PC-9 (cell line): ENCODE measurements around the gene ATP5MC2. TPM values are rescaled to one million over a fixed set of nuclear protein-coding genes. Genes with fewer than 3 reads are reported as not detected.

Source experiments
- BruUV-seq: library from RNA; stranded (reverse); fragments of 400-500 nt; replicated peaks from 2 replicates; lab custom pipeline; 2021; lab: Mats Ljungman, UMichigan
- CTCF ChIA-PET: fragments of 300-600 bp; sonication (Branson Sonifier 250); formaldehyde crosslinking; loops from one replicate; lab custom pipeline; 2022; ENCODE audit warnings: antibody characterized with exemption; lab: Charles Lee
- POLR2A ChIA-PET: fragments of 300-600 bp; sonication (Branson Sonifier 250); formaldehyde crosslinking; loops from one replicate; lab custom pipeline; 2022; ENCODE audit warnings: antibody characterized with exemption; ENCODE audit not compliant: unreplicated experiment; lab: Charles Lee
- DNase-seq, 2 experiments: peaks; one replicate each; pipeline versions ENCODE4 v3.0.0 to v3.0.0-alpha.2; 2015 to 2022; ENCODE audit warnings: mixed read lengths in 1 of 2
- H2AFZ ChIP-seq: fragments of 200-600 bp; sonication (generic); 2 replicates; pipeline ENCODE4 v1.8.1; 2017; ENCODE audit warnings: antibody characterized with exemption
- H3F3A ChIP-seq: fragments of 200-600 bp; sonication (generic); 2 replicates; pipeline ENCODE4 v1.8.1; 2017; ENCODE audit warnings: antibody characterized with exemption, mild to moderate bottlenecking, low read depth; ENCODE audit not compliant: insufficient read depth
- H3K27ac ChIP-seq: fragments of 200-600 bp; sonication (generic); 2 replicates; pipeline ENCODE4 v1.6.1; 2016; ENCODE audit warnings: mixed run types
- H3K27me3 ChIP-seq: fragments of 200-600 bp; sonication (generic); 2 replicates; pipeline ENCODE4 v1.6.1; 2016; ENCODE audit warnings: low read depth, mixed run types; ENCODE audit not compliant: insufficient read depth
- H3K36me3 ChIP-seq: fragments of 200-600 bp; sonication (generic); 2 replicates; pipeline ENCODE4 v1.6.1; 2016; ENCODE audit warnings: low read depth, mixed run types
- H3K4me1 ChIP-seq: fragments of 200-600 bp; sonication (generic); replicated peaks from 2 replicates; pipeline ENCODE4 v1.6.1; 2016; ENCODE audit warnings: mixed run types; ENCODE audit not compliant: insufficient read depth
- H3K4me2 ChIP-seq: fragments of 200-600 bp; sonication (generic); 2 replicates; pipeline ENCODE4 v1.6.1; 2017; ENCODE audit warnings: mixed run types
- H3K4me3 ChIP-seq: fragments of 200-600 bp; sonication (generic); 2 replicates; pipeline ENCODE4 v1.6.1; 2016; ENCODE audit warnings: mixed run types
- H3K79me2 ChIP-seq: fragments of 200-600 bp; sonication (generic); 2 replicates; pipeline ENCODE4 v1.6.1; 2017; ENCODE audit warnings: low read depth, mixed run types
- H3K9me2 ChIP-seq: fragments of 200-600 bp; sonication (generic); 2 replicates; pipeline ENCODE4 v1.8.1; 2017; ENCODE audit warnings: mild to moderate bottlenecking; ENCODE audit not compliant: insufficient read depth
- H3K9me3 ChIP-seq: fragments of 200-600 bp; sonication (generic); 2 replicates; pipeline ENCODE4 v1.8.1; 2016; ENCODE audit warnings: low read depth; ENCODE audit not compliant: insufficient read depth
- H4K20me1 ChIP-seq: fragments of 200-600 bp; sonication (generic); 2 replicates; pipeline ENCODE4 v1.8.1; 2017; ENCODE audit not compliant: insufficient read depth
- CTCF ChIP-seq: fragments of 200-600 bp; sonication (generic); conservative IDR thresholded peaks from 2 replicates; pipeline ENCODE4 v1.6.1; 2017; ENCODE audit warnings: mixed run types, antibody characterized with exemption, mild to moderate bottlenecking, moderate library complexity
- EZH2 ChIP-seq: fragments of 200-600 bp; sonication (generic); IDR thresholded peaks from 2 replicates; pipeline ENCODE4 v1.8.0; 2017; ENCODE audit warnings: antibody characterized with exemption, low read depth
- intact Hi-C: fragments of 100-400 bp; cut with micrococcal nuclease; formaldehyde crosslinking; loops from one replicate; pipeline ENCODE4 v1.10.0; 2022; ENCODE audit not compliant: unreplicated experiment
- total RNA-seq: library from RNA; stranded (reverse); gene quantifications from 2 replicates; pipeline ENCODE4 v1.2.3, GENCODE V29; 2021

Gene ATP5MC2
- total RNA-seq, 1 experiment from 2014 or later, result 270 TPM

- peaks cover 3% of the 10 kb centered on the region; the same call in 1 of the 2 replicates for H3K4me1 ChIP-seq
- no peak overlapping the region for H3K4me2 ChIP-seq
- no peak overlapping the region for H3K27ac ChIP-seq
- H4K20me1 ChIP-seq, result no peaks in the 10 kb centered on the region
- peak in 1 of 2 experiments; percentile 79 for DNase-seq
- 0 out of 2 replicates have a peak overlapping the region, but pooled peaks have one; percentile 46 for H2AFZ ChIP-seq
- POLR2A ChIA-PET, result no interaction called here
- H3K9me2 ChIP-seq, result no peaks in the 10 kb centered on the region
- H3K36me3 ChIP-seq, result no peaks in the 10 kb centered on the region
- H3K79me2 ChIP-seq, result no peaks in the 10 kb centered on the region
- 0 out of 2 replicates have a peak, but pooled peaks cover 2% of the 10 kb centered on the region for H3F3A ChIP-seq
- no peaks in the 10 kb centered on the region for H3K9me3 ChIP-seq
- CTCF ChIA-PET, result interaction anchor here (0.8 to 1.4 kb wide), 2 partner anchors 42 to 45 kb away, joined by 9 to 18 read pairs; no protein-coding TSS in a partner anchor
- H3K27me3 ChIP-seq, result peaks cover 22% of the 10 kb centered on the region
- TF ChIP-seq EZH2 (no peak), CTCF (peak; percentile 82)
- intact Hi-C loops, result loop anchor here (1.0 to 5.0 kb wide), 5 partner anchors 42 to 507 kb away; partner anchors contain the start of genes HOXC10 and HOXC8
- no peak overlapping the region for H3K4me3 ChIP-seq
- no TSS peak for BruUV-seq
Observed at GRCh38 chr12:53701518-53702264, 25.8 kb upstream of the ATP5MC2 start.

- intact Hi-C loops, result loop anchor here (2.0 to 5.0 kb wide), 3 partner anchors 287 to 500 kb away; partner anchors contain the start of genes HOXC10 and HOXC8
- BruUV-seq, result no TSS peak
- Histone ChIP-seq H3K4me2 (no peak overlapping the region), H3K9me3 (no peaks in the 10 kb centered on the region), H3K9me2 (no peaks in the 10 kb centered on the region), H3K4me1 (peaks cover 10% of the 10 kb centered on the region; the same call in 1 of the 2 replicates), H3K27ac (no peak overlapping the region), H3K79me2 (no peaks in the 10 kb centered on the region), H3K27me3 (peaks cover 17% of the 10 kb centered on the region), H2AFZ (no peak overlapping the region), H3K36me3 (no peaks in the 10 kb centered on the region), H3F3A (0 out of 2 replicates have a peak, but pooled peaks cover 4% of the 10 kb centered on the region), H3K4me3 (no peak overlapping the region), H4K20me1 (no peaks in the 10 kb centered on the region)
- ChIA-PET CTCF (interaction anchor here (0.7 to 0.9 kb wide), 2 partner anchors 43 to 45 kb away, joined by 6 read pairs; no protein-coding TSS in a partner anchor), POLR2A (no interaction called here)
- no peak for DNase-seq
- TF ChIP-seq EZH2 (no peak), CTCF (no peak)
Observed at GRCh38 chr12:53700567-53700966, 24.7 kb upstream of the ATP5MC2 start.

GRCh38 chr12:53699678-53700025 is 23.8 kb upstream of the ATP5MC2 start:
- Histone ChIP-seq H2AFZ (no peak overlapping the region), H3K27me3 (peaks cover 15% of the 10 kb centered on the region), H3K9me2 (no peaks in the 10 kb centered on the region), H3K79me2 (no peaks in the 10 kb centered on the region), H4K20me1 (no peaks in the 10 kb centered on the region), H3F3A (0 out of 2 replicates have a peak, but pooled peaks cover 4% of the 10 kb centered on the region), H3K4me3 (no peak overlapping the region), H3K4me1 (peaks cover 10% of the 10 kb centered on the region; the same call in 1 of the 2 replicates), H3K4me2 (no peak overlapping the region), H3K36me3 (no peaks in the 10 kb centered on the region), H3K9me3 (no peaks in the 10 kb centered on the region), H3K27ac (no peak overlapping the region)
- intact Hi-C loops, result loop anchor here (2.0 to 5.0 kb wide), 4 partner anchors 288 to 501 kb away; partner anchors contain the start of genes HOXC10 and HOXC8
- POLR2A ChIA-PET, result no interaction called here
- TF ChIP-seq CTCF (no peak), EZH2 (no peak)
- CTCF ChIA-PET, result interaction anchor here (0.6 to 0.7 kb wide), 3 partner anchors 46 to 376 kb away, joined by 3 to 6 read pairs (median 3); no protein-coding TSS in a partner anchor
- no TSS peak for BruUV-seq
- DNase-seq, result no peak
